ENCODE measurements around the gene ATG16L2. TPM values are rescaled to one million over a fixed set of nuclear protein-coding genes. Genes with fewer than 3 reads are reported as not detected.
"Not testable (repeated sequence)": the region's sequence is repeated elsewhere in the genome, so short reads cannot be mapped to it uniquely, and the experiment has no call there.

The ATG16L2 gene
- total RNA-seq, 1 donor from 2014 or later = 32.2 TPM

GRCh38 chr11:72848846-72849466 is 34.7 kb downstream of the ATG16L2 start:
- no peaks in the 10 kb centered on the region for H3K27me3 ChIP-seq
- intact Hi-C loops (cut with DNase I) = no loop called here
- no peak overlapping the region for H3K27ac ChIP-seq
- peaks cover 0 to 3% of the 10 kb centered on the region in 2 donors for H3K36me3 ChIP-seq
- TF ChIP-seq POLR2A (IDR thresholded peaks at IDR 0.05) (no peak), CTCF (IDR thresholded peaks at IDR 0.05) (peak in 2 of 3 experiments; percentile 28 to 31)
- H3K4me1 ChIP-seq = no peaks in the 10 kb centered on the region
- no peak for DNase-seq (ENCODE audit: extremely low spot score in 2 of 2)
- H3K9me3 ChIP-seq = no peaks in the 10 kb centered on the region
- no peak overlapping the region for H3K4me3 ChIP-seq

GRCh38 chr11:72850832-72851231 is 36.6 kb downstream of the ATG16L2 start:
- DNase-seq (ENCODE audit: extremely low spot score in 2 of 2) = no peak

GRCh38 chr11:72851726-72852125 is 37.5 kb downstream of the ATG16L2 start:
- H3K9me3 ChIP-seq = no peaks in the 10 kb centered on the region
- H3K4me3 ChIP-seq = no peak overlapping the region
- no peaks in the 10 kb centered on the region for H3K27me3 ChIP-seq
- peaks cover 7% of the 10 kb centered on the region for H3K4me1 ChIP-seq
- TF ChIP-seq POLR2A (IDR thresholded peaks at IDR 0.05) (no peak), CTCF (IDR thresholded peaks at IDR 0.05) (no peak), POLR2AphosphoS5 (IDR thresholded peaks at IDR 0.05; ENCODE audit: insufficient read depth in 1 of 2, low read depth in 1 of 2) (no peak)
- H3K36me3 ChIP-seq = no peaks in the 10 kb centered on the region
- DNase-seq (ENCODE audit: extremely low spot score in 2 of 2) = no peak
- no peak overlapping the region for H3K27ac ChIP-seq
- intact Hi-C loops (cut with DNase I) = no loop called here

More at GRCh38 chr11:72850832-72851231, 36.6 kb downstream of the ATG16L2 start:
- TF ChIP-seq POLR2A (IDR thresholded peaks at IDR 0.05) (no peak), POLR2AphosphoS5 (IDR thresholded peaks at IDR 0.05; ENCODE audit: insufficient read depth in 1 of 2, low read depth in 1 of 2) (no peak), CTCF (IDR thresholded peaks at IDR 0.05) (no peak)
- Histone ChIP-seq H3K27ac (no peak overlapping the region), H3K27me3 (no peaks in the 10 kb centered on the region), H3K4me3 (no peak overlapping the region), H3K36me3 (no peaks in the 10 kb centered on the region), H3K4me1 (no peaks in the 10 kb centered on the region), H3K9me3 (no peaks in the 10 kb centered on the region)
- intact Hi-C loops (cut with DNase I) = no loop called here

- DNase-seq (ENCODE audit: extremely low spot score in 2 of 2) = no peak
- H3K27me3 ChIP-seq = no peaks in the 10 kb centered on the region
- no peaks in the 10 kb centered on the region for H3K9me3 ChIP-seq
- no peak overlapping the region for H3K27ac ChIP-seq
- TF ChIP-seq CTCF (IDR thresholded peaks at IDR 0.05) (no peak), POLR2AphosphoS5 (IDR thresholded peaks at IDR 0.05; ENCODE audit: insufficient read depth in 1 of 2, low read depth in 1 of 2) (no peak), POLR2A (IDR thresholded peaks at IDR 0.05) (no peak)
- peaks cover 11% of the 10 kb centered on the region for H3K4me1 ChIP-seq
- H3K4me3 ChIP-seq = no peak overlapping the region
- intact Hi-C loops (cut with DNase I) = no loop called here
- no peaks in the 10 kb centered on the region for H3K36me3 ChIP-seq
These were observed 41.9 kb downstream of the ATG16L2 start for GRCh38 chr11:72856065-72856464.

- peaks cover 11% of the 10 kb centered on the region for H3K4me1 ChIP-seq
- no peak overlapping the region for H3K4me3 ChIP-seq
- TF ChIP-seq POLR2AphosphoS5 (IDR thresholded peaks at IDR 0.05; ENCODE audit: insufficient read depth in 1 of 2, low read depth in 1 of 2) = no peak
- no peak for TF ChIP-seq CTCF (IDR thresholded peaks at IDR 0.05)
- TF ChIP-seq POLR2A (IDR thresholded peaks at IDR 0.05) = no peak
- no peak overlapping the region for H3K27ac ChIP-seq
- no peaks in the 10 kb centered on the region for H3K36me3 ChIP-seq
- intact Hi-C loops (cut with DNase I) = no loop called here
- no peaks in the 10 kb centered on the region for H3K27me3 ChIP-seq
- no peak for DNase-seq (ENCODE audit: extremely low spot score in 2 of 2)
- H3K9me3 ChIP-seq = no peaks in the 10 kb centered on the region
These were observed 42.5 kb downstream of the ATG16L2 start for GRCh38 chr11:72856551-72857345.

- H3K4me3 ChIP-seq; H3K36me3 ChIP-seq; H3K27me3 ChIP-seq; DNase-seq (ENCODE audit: extremely low spot score in 2 of 2); intact Hi-C loops (cut with DNase I); H3K9me3 ChIP-seq; H3K27ac ChIP-seq: not testable (repeated sequence)
- H3K4me1 ChIP-seq = peaks cover 11% of the 10 kb centered on the region
These were observed 44.1 kb downstream of the ATG16L2 start for GRCh38 chr11:72858267-72858666.

Measured in vagina (tissue), 2 donors.